ENCODE measurements around the gene OSBPL2. TPM values are rescaled to one million over a fixed set of nuclear protein-coding genes. Genes with fewer than 3 reads are reported as not detected.

The OSBPL2 gene
- total RNA-seq, 5 donors from 2014 or later (not counting 1 experiment from before 2014, with no cell fraction given) = 57.0 to 70.1 (median 63.0) TPM

GRCh38 chr20:62253398-62253797 is 15.1 kb downstream of the OSBPL2 start:
- Histone ChIP-seq H3K27me3 (replicated peaks in 1 of 2; ENCODE audit: control insufficient read depth in 2 of 2, extremely low read depth in 1 of 2, insufficient read depth in 2 of 2, low read length in 1 of 2) (no peaks in the 10 kb centered on the region), H3K36me3 (ENCODE audit: control insufficient read depth in 2 of 2, extremely low read depth in 1 of 2, insufficient read depth in 1 of 2, low read length in 1 of 2) (peaks cover 21 to 26% of the 10 kb centered on the region in 2 donors), H3K4me3 (ENCODE audit: control insufficient read depth in 1 of 2, extremely low read depth in 1 of 2, low read length in 1 of 2) (no peak overlapping the region), H3K9me3 (no peaks in the 10 kb centered on the region), H3K27ac (ENCODE audit: low read length) (no peak overlapping the region), H3K4me1 (ENCODE audit: control insufficient read depth in 1 of 2, extremely low read depth in 1 of 2, insufficient read depth in 2 of 2, low read length in 2 of 2) (peaks cover 0 to 4% of the 10 kb centered on the region in 2 experiments)
- WGBS (ENCODE audit: insufficient coverage) = 65% methylated on average over 2 of the region's 6 CpGs
- DNase-seq = no peak
- Mint-ChIP-seq H3K4me3 (no peak overlapping the region), H3K4me1 (peaks cover 31 to 35% (median 34%) of the 10 kb centered on the region in 3 donors), H3K27me3 (no peaks in the 10 kb centered on the region), H3K9me3 (no peaks in the 10 kb centered on the region), H3K27ac (no peak overlapping the region), H3K36me3 (peaks cover 12% of the 10 kb centered on the region)
- ATAC-seq (replicated peaks in 1 of 4) = no peak
- POLR2A ChIA-PET = no interaction called here
- CTCF ChIA-PET = no interaction called here

GRCh38 chr20:62254021-62254724 is 15.9 kb downstream of the OSBPL2 start:
- DNase-seq (no peak), ATAC-seq (replicated peaks in 1 of 4) (no peak)
- no peaks in the 10 kb centered on the region for H3K9me3 ChIP-seq
- Mint-ChIP-seq H3K4me3 (no peak overlapping the region), H3K4me1 (peaks cover 26 to 31% (median 29%) of the 10 kb centered on the region in 3 donors), H3K27me3 (no peaks in the 10 kb centered on the region), H3K36me3 (peaks cover 14% of the 10 kb centered on the region), H3K27ac (no peak overlapping the region), H3K9me3 (no peaks in the 10 kb centered on the region)
- 95% methylated on average over 21 of the region's 24 CpGs for WGBS (ENCODE audit: insufficient coverage)
- H3K36me3 ChIP-seq (ENCODE audit: control insufficient read depth in 2 of 2, extremely low read depth in 1 of 2, insufficient read depth in 1 of 2, low read length in 1 of 2) = peaks cover 27 to 33% of the 10 kb centered on the region in 2 donors
- H3K27ac ChIP-seq (ENCODE audit: low read length) = no peak overlapping the region
- H3K27me3 ChIP-seq (replicated peaks in 1 of 2; ENCODE audit: control insufficient read depth in 2 of 2, extremely low read depth in 1 of 2, insufficient read depth in 2 of 2, low read length in 1 of 2) = no peaks in the 10 kb centered on the region
- peaks cover 0 to 4% of the 10 kb centered on the region in 2 experiments for H3K4me1 ChIP-seq (ENCODE audit: control insufficient read depth in 1 of 2, extremely low read depth in 1 of 2, insufficient read depth in 2 of 2, low read length in 2 of 2)
- no peak overlapping the region for H3K4me3 ChIP-seq (ENCODE audit: control insufficient read depth in 1 of 2, extremely low read depth in 1 of 2, low read length in 1 of 2)
- ChIA-PET CTCF (no interaction called here), POLR2A (no interaction called here)

- WGBS (ENCODE audit: insufficient coverage) = 89% methylated on average over 6 of the region's 10 CpGs
- CTCF ChIA-PET = no interaction called here
- Histone ChIP-seq H3K27ac (ENCODE audit: low read length) (no peak overlapping the region), H3K4me1 (ENCODE audit: control insufficient read depth in 1 of 2, extremely low read depth in 1 of 2, insufficient read depth in 2 of 2, low read length in 2 of 2) (no peaks in the 10 kb centered on the region), H3K4me3 (ENCODE audit: control insufficient read depth in 1 of 2, extremely low read depth in 1 of 2, low read length in 1 of 2) (no peak overlapping the region), H3K9me3 (no peaks in the 10 kb centered on the region), H3K27me3 (replicated peaks in 1 of 2; ENCODE audit: control insufficient read depth in 2 of 2, extremely low read depth in 1 of 2, insufficient read depth in 2 of 2, low read length in 1 of 2) (no peaks in the 10 kb centered on the region), H3K36me3 (ENCODE audit: control insufficient read depth in 2 of 2, extremely low read depth in 1 of 2, insufficient read depth in 1 of 2, low read length in 1 of 2) (peaks cover 29 to 51% of the 10 kb centered on the region in 2 donors)
- POLR2A ChIA-PET = no interaction called here
- H3K36me3 Mint-ChIP-seq = peaks cover 21% of the 10 kb centered on the region
- H3K4me3 Mint-ChIP-seq = no peak overlapping the region
- H3K27me3 Mint-ChIP-seq = no peaks in the 10 kb centered on the region
- H3K9me3 Mint-ChIP-seq = no peaks in the 10 kb centered on the region
- H3K27ac Mint-ChIP-seq = no peak overlapping the region
- DNase-seq (no peak), ATAC-seq (replicated peaks in 1 of 4) (no peak)
- H3K4me1 Mint-ChIP-seq = peaks cover 19 to 22% (median 20%) of the 10 kb centered on the region in 3 donors
Observed at GRCh38 chr20:62255976-62256375, 17.7 kb downstream of the OSBPL2 start.

- H3K4me1 ChIP-seq (ENCODE audit: control insufficient read depth in 1 of 2, extremely low read depth in 1 of 2, insufficient read depth in 2 of 2, low read length in 2 of 2) = no peaks in the 10 kb centered on the region
- H3K36me3 Mint-ChIP-seq = peaks cover 34% of the 10 kb centered on the region
- no peak for ATAC-seq (replicated peaks in 1 of 4)
- H3K4me3 ChIP-seq (ENCODE audit: control insufficient read depth in 1 of 2, extremely low read depth in 1 of 2, low read length in 1 of 2) = no peak overlapping the region
- 92% methylated on average over 13 of the region's 20 CpGs for WGBS (ENCODE audit: insufficient coverage)
- CTCF ChIA-PET = no interaction called here
- peaks cover 45 to 70% of the 10 kb centered on the region in 2 donors for H3K36me3 ChIP-seq (ENCODE audit: control insufficient read depth in 2 of 2, extremely low read depth in 1 of 2, insufficient read depth in 1 of 2, low read length in 1 of 2)
- no peaks in the 10 kb centered on the region for H3K9me3 ChIP-seq
- POLR2A ChIA-PET = no interaction called here
- no peaks in the 10 kb centered on the region for H3K27me3 Mint-ChIP-seq
- no peak overlapping the region for H3K4me3 Mint-ChIP-seq
- H3K9me3 Mint-ChIP-seq = no peaks in the 10 kb centered on the region
- no peak for DNase-seq
- no peak overlapping the region for H3K27ac ChIP-seq (ENCODE audit: low read length)
- no peaks in the 10 kb centered on the region for H3K27me3 ChIP-seq (replicated peaks in 1 of 2; ENCODE audit: control insufficient read depth in 2 of 2, extremely low read depth in 1 of 2, insufficient read depth in 2 of 2, low read length in 1 of 2)
- peaks cover 7 to 9% (median 8%) of the 10 kb centered on the region in 3 donors for H3K4me1 Mint-ChIP-seq
- no peak overlapping the region for H3K27ac Mint-ChIP-seq
Observed at GRCh38 chr20:62258499-62259293, 20.4 kb downstream of the OSBPL2 start.

GRCh38 chr20:62259294-62259565 is 20.9 kb downstream of the OSBPL2 start:
- no peak overlapping the region for H3K4me3 ChIP-seq (ENCODE audit: control insufficient read depth in 1 of 2, extremely low read depth in 1 of 2, low read length in 1 of 2)
- Mint-ChIP-seq H3K27me3 (no peaks in the 10 kb centered on the region), H3K27ac (no peak overlapping the region), H3K36me3 (peaks cover 34% of the 10 kb centered on the region), H3K4me3 (no peak overlapping the region), H3K4me1 (peaks cover 4 to 8% (median 6%) of the 10 kb centered on the region in 3 donors), H3K9me3 (no peaks in the 10 kb centered on the region)
- POLR2A ChIA-PET = no interaction called here
- DNase-seq (no peak), ATAC-seq (replicated peaks in 1 of 4) (no peak)
- WGBS (ENCODE audit: insufficient coverage) = 94% methylated on average over 8 of the region's 8 CpGs
- CTCF ChIA-PET = no interaction called here
- no peaks in the 10 kb centered on the region for H3K27me3 ChIP-seq (replicated peaks in 1 of 2; ENCODE audit: control insufficient read depth in 2 of 2, extremely low read depth in 1 of 2, insufficient read depth in 2 of 2, low read length in 1 of 2)
- H3K4me1 ChIP-seq (ENCODE audit: control insufficient read depth in 1 of 2, extremely low read depth in 1 of 2, insufficient read depth in 2 of 2, low read length in 2 of 2) = no peaks in the 10 kb centered on the region
- H3K9me3 ChIP-seq = no peaks in the 10 kb centered on the region
- H3K36me3 ChIP-seq (ENCODE audit: control insufficient read depth in 2 of 2, extremely low read depth in 1 of 2, insufficient read depth in 1 of 2, low read length in 1 of 2) = peaks cover 48 to 76% of the 10 kb centered on the region in 2 donors
- H3K27ac ChIP-seq (ENCODE audit: low read length) = no peak overlapping the region

GRCh38 chr20:62262064-62262463 is 23.7 kb downstream of the OSBPL2 start:
- no peak overlapping the region for H3K27ac Mint-ChIP-seq
- Histone ChIP-seq H3K27me3 (replicated peaks in 1 of 2; ENCODE audit: control insufficient read depth in 2 of 2, extremely low read depth in 1 of 2, insufficient read depth in 2 of 2, low read length in 1 of 2) (no peaks in the 10 kb centered on the region), H3K4me1 (ENCODE audit: control insufficient read depth in 1 of 2, extremely low read depth in 1 of 2, insufficient read depth in 2 of 2, low read length in 2 of 2) (no peaks in the 10 kb centered on the region), H3K9me3 (no peaks in the 10 kb centered on the region), H3K27ac (ENCODE audit: low read length) (no peak overlapping the region), H3K36me3 (ENCODE audit: control insufficient read depth in 2 of 2, extremely low read depth in 1 of 2, insufficient read depth in 1 of 2, low read length in 1 of 2) (peaks cover 45 to 87% of the 10 kb centered on the region in 2 donors), H3K4me3 (ENCODE audit: control insufficient read depth in 1 of 2, extremely low read depth in 1 of 2, low read length in 1 of 2) (no peak overlapping the region)
- 97% methylated on average over 10 of the region's 10 CpGs for whole genome bisulfite sequencing (ENCODE audit: insufficient coverage)
- H3K4me1 Mint-ChIP-seq = no peaks in the 10 kb centered on the region
- DNase-seq (no peak), ATAC-seq (replicated peaks in 1 of 4) (no peak)
- ChIA-PET POLR2A (no interaction called here), CTCF (no interaction called here)
- H3K4me3 Mint-ChIP-seq = no peak overlapping the region
- H3K9me3 Mint-ChIP-seq = no peaks in the 10 kb centered on the region
- no peaks in the 10 kb centered on the region for H3K27me3 Mint-ChIP-seq
- peaks cover 47% of the 10 kb centered on the region for H3K36me3 Mint-ChIP-seq
